GM21786 (cell line): Measurements from ENCODE around the gene UCKL1.
"Not testable (repeated sequence)": the region's sequence is repeated elsewhere in the genome, so short reads cannot be mapped to it uniquely, and the experiment has no call there.

Experiments
- ATAC-seq: cut with Tn5 transposase; IDR thresholded peaks from one replicate; pipeline ENCODE4 v1.9.1; 2021; ENCODE audit not compliant: unreplicated experiment

Gene UCKL1

DNA sequence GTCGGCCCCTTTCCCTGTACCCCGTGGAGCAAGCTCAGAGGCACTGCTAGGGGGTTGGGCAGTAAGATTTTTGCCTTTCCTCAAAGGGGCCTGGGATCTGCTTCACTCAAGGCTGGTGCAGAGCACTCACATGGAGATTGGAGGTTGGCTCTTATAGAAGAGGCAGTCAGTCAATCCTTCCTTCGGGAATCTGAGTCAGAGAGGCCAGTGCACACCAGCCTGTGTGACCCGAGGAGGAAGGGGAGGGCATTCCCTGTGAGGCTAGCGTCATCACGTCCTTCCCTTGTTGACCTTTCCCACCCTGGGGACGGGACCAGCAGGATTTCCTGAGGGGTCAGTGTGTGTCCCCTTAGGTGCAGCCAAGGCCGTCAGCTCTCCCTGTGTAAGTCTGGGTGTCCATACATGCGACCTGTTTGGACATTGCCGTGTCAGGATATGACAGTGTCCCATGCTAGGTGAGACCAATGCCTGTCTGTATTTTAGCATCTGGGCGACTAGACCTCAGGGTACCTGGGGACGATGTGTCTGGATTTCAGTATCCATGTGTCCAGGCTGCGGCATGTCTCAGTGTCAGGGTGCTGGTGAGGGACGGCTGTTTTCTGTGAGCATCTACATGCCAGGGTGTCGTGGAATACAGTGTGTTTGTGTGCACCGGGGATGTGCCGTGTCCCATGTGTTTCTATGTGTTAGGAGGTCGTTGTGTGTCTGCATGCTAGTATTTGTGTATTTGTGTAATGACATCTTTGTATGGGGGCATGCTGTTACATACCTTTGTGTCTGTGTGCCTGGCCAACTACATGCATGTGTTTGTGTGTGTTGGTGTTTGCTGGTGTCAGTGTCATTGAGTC is 16.3 kb upstream of the UCKL1 start:
- no peak for ATAC-seq

DNA sequence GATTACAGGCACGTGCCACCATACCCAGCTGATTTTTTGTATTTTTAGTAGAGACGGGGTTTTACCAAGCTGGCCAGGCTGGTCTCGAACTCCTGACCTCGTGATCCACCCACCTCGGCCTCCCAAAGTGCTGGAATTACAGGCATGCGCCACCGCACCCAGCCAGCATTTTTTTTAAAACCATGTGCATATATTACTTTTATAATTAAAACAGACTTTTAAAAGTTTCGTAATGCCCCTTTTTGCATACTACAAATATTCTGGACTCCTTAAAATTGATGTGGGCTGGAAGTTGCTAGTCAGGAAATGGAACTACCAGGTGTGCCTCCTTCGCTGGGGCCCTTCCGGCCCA is 15.7 kb upstream of the UCKL1 start:
- ATAC-seq, result not testable (repeated sequence)

DNA sequence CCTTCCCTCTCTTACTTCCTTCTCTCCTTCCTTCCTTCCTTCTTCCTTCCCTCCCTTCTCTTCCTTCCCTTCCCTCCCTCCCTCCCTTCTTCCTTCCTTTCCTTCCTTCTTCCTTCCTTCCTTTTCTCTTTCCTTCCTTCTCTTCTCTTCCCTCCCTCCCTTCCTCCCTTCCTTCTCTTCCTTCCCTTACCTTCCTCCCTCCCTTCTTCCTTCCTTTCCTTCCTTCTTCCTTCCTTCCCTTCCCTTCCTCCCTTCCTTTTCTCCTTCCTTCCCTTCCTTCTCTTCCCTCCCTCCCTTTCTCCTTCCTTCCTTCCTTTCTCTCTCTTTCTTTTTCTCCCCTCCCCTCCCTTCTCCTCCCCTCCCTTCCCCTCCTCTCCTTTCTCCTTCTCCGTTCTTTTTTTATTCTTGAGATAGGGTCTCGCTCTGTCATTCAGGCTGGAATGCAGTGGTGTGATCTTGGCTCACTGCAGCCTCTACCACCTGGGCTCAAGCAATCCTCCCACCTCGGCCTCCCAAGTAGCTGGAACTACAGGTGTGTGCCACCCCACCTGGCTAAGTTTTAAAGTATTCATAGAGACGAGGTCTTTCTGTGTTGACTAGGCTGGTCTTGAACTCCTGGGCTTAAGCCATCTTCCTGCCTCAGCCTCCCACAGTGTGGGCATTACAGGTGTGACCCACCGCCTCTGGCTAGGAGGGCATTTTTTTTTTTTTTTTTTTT is 14.7 kb upstream of the UCKL1 start:
- ATAC-seq, result no peak

DNA sequence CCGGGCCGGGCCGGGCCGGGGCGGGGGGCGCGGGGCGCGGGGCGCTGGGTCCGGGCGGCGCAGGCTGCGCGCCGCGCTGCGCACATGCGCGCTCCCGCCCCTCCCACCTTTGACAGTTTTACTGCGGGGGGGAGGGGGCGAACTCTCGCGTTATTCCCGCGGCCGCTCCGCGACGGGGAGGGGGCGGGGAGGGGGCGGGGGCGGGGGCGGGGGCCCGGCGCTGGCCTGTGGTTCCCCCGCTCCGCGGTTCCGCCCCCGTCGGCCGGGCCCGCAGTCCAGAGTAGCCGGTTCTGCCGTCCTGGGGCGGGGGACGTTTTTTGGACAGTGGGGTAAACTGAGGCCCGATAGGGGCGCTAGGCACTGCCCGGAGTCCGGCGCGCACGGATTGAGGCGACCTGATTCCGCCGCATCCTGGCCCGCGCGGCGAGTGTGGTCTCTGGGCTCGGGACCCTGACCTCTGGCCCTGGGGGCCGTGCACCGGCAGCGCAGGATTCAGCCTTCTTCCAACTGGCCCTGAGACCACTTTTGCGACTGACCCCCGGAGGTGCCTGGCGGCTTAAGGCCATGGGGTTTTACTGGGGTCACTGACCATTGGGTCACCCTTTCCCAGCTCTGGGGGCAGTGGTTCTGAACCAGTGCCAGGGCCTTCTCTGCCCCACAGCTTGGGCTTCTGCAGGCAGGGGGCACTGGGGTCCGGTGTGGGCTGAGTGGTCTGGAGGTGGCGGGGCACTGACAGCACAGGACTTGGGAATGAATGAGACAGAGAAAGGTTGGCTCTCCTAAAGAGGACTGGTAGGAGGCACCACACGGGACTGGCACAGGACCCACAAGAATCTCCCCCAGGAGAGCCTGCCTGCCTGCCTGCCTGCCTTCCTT is 13.9 kb upstream of the UCKL1 start, which contains the start of gene ZNF512B:
Gene ZNF512B (minus strand): TSS at position 93 of the 876 bp plus-strand sequence. CDS start 1,980 bp downstream, outside the sequence.
- no peak for ATAC-seq

DNA sequence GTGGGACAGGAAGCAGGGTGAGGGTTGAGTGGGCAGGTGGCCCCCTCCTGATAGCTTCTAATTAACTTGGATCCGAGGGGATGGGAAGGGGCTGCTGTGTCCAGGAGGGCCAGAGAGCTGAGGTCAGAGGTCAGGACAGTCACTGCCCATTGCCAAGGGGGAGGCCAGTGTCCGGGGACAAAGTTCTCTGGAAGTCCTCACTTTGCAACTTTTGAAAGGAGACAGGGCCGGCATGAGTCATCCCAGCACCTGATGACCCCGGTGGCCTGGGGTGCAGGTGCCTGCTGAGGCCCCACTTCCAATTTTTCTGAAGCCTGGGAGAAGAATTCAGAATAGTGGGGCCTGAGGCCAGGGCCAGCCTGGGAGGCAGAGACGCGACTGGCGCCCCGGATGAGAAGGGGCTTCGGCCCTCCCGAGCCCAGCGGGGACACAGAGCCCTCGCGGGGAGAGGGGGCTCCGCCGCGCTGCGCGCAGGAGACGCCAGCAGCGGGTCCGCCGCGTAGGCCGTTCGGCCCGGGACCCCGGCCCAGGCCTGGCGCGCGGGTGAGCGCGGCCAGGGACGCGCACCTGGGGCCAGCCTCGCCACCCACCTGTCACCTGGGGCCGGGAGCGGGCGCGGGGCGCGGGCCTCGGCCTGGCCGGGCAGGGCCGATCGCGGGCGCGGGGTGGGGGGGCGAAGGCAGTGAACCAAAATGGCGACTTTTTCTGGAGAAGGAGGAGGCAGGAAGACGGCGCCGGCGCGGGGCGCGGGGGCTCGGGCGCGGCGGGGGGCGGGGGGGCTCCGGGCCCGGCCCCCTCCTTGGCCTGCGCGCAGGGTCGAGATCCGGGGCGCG is 12.9 kb upstream of the UCKL1 start:
- ATAC-seq, result no peak

DNA sequence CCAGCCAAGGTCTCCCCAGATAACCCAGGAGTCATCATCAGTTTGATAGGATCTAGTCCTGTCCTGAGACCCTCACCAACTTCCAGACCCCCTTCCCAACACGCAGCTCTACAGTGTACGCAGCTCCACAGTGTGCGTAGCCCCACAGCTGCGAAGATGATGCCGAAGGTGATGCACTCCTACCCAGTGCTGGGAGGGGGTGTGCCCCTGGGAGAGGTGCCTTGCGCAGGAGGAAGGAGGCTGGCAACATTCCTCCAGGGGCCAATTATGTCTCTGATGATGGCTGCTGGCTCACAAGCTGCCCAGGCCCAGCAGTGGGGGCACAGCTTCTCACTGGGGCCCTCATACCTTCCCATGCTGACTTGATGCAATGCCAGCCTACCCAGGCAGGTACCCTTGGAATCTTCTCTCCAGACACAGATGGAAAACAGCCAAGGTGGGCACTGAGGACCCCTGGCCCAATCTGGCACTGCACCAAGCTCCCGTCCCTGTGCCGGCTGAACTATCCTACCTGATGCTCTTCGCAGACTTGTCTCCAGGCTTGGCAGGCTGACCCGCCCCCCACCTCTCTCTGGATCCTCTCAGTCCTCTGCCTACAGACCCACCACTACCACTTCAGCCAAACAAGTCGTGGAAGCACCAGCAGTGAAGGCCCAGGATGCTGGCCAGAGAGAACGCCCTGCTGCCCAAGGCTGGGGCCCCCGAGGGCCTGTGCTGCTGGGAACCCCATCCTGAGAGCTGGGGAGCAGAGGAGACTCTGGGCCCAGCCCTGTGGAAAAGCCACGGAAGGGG is 12.1 kb upstream of the UCKL1 start:
- ATAC-seq, result no peak

DNA sequence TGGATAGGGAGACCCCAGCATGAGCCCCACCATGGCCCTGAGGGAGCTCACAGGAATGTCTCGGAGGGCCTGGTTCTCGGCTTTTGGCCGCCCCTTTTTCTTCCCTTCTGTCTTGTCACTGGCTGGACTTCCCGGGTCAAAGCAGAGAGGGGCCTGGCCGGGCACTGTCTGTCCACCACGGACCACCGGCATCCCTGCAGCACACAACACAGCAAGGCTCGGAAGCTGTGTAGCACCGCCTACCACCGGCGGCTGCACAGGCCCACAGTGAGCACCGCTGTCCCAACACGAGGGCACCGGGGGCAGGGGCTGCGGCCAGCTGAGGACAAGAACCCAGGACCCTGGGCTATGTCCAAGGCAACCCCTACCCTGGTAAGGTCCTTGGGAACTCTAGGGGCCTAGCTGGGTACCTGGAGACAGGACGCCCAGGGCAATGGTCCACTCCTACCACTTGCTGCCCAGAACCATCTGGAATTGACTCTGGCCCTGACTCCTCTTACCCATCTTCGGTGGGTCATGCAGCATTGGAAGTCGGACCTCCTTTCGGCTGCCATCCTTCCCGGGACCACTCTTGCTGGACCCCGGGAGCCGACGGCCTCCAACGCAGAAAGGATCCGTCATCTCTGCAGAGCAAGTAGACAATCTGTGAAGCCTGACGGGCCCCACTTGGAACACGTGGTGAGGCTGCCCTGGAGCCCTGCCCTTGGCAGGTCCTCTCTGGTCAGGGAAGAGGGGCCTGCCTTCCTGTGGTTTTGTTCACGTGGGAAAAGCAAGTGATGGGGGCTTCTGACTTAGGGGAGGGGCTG is 11.3 kb upstream of the UCKL1 start:
- no peak for ATAC-seq

DNA sequence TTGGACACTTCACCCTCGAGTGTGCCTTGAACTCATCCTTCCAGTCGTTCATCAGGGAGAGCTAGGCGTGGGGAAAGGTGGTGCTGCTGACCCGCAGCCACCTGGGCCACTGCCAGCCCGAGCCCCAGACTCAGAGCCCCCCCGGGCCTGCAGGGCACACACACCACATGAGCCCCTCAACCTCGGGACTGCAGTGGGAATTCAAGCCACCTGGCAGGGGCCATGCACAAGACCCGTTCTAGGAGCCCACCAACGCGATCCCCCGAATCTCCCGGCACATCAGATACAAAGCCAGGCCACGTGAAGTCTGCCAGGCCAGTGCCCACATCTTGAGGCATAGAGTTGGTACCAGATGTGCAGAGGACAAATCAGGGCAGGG is 10.7 kb upstream of the UCKL1 start:
- ATAC-seq, result no peak

DNA sequence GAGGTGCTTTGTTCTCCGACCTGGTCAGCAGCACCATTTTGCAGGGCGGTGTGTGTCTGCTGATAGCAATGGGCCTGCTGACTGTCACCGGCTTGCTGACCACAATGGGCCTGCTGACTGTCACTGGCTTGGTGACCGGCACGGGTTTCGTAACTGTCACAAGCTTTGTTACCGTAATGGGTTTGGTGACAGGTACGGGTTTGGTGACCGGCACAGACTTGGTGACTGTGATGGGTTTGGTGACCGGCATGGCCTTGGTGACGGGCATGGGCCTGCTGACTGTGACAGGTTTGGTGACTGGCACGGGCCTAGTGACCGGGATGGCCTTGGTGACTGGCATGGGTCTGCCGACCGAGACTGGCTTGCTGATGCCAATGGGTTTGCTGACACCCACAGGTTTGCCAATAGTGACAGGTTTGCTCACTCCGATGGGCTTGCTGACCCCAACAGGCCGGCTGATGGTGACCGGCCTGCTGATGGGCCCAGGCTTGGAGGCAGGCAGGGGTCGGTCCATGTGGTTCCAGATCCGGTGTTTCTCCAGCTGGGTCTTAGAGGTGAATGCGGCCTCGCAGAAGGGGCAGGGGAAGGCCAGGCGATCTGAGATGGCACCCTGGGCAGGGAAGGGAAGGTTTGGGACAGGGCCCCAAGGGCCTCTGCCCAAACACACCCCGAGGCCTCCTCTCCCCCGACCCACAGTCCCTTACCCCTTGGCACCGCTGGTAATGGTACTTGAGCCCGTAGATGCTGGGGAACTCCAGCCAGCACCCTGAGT is 10.1 kb upstream of the UCKL1 start:
- no peak for ATAC-seq

DNA sequence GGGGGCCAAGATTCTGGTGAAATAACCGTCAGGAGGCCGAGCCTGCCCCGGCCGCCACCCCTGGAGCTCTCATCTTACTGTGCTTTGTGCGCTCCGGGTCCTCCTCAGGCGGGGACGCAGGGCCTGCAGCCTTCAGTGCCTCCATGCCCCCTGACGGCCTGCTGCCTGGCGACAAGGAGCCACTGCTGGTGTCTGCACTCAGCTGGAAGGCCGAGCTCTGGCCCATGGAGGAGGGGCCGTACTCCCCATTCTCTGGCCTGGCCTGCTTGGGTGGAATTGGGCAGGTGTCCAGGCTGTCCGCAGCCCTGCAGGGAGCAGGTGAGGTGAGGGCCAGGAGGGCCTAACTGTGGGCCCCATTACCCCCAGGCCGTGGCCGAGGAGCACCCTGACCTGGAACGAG is 8.2 kb upstream of the UCKL1 start:
- ATAC-seq, result no peak

DNA sequence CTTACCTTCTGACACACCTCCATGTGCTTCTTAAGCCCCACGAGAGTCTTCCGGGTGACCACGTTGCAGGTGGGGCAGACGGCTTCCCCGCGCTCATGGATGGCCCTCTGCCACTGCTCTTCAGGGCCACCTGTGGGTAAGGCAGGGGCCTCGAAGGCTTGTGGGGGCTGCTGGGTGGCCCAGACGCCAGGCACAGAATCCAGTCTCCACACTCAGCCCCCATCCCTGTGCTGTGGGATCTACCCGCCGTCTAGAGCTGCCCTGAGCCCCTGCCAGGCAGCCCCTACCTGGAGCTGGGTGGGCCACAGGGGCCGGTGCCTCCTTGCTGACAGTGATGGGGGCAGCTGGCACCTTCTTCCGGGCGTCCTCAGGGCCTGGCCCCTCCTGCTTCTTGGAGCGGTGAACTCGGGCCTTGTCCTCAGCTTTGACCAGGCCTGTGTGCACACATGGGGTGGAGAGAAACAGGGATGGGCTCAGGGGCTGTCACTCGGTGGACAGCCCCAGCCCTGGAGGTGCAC is 7.6 kb upstream of the UCKL1 start:
- no peak for ATAC-seq

DNA sequence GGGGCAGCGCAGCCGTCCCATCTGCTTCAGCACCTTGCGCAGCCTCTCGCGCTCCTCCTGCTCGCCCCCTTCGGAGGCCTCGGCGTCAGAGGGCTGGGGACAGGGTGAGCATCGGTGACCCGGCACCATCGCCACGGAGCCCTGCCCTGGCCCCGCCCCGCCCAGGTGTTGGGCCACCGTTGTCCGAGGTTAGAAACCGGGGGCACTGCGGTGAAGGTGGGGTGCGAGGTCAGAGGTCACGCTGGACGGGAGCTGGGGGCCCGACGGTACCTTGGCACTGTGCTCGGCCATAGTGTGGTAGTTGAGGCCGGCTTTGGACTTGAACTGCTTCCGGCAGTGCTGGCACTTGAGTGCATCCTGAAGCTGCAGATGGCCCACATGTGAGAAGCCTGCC is 7.1 kb upstream of the UCKL1 start:
- no peak for ATAC-seq

DNA sequence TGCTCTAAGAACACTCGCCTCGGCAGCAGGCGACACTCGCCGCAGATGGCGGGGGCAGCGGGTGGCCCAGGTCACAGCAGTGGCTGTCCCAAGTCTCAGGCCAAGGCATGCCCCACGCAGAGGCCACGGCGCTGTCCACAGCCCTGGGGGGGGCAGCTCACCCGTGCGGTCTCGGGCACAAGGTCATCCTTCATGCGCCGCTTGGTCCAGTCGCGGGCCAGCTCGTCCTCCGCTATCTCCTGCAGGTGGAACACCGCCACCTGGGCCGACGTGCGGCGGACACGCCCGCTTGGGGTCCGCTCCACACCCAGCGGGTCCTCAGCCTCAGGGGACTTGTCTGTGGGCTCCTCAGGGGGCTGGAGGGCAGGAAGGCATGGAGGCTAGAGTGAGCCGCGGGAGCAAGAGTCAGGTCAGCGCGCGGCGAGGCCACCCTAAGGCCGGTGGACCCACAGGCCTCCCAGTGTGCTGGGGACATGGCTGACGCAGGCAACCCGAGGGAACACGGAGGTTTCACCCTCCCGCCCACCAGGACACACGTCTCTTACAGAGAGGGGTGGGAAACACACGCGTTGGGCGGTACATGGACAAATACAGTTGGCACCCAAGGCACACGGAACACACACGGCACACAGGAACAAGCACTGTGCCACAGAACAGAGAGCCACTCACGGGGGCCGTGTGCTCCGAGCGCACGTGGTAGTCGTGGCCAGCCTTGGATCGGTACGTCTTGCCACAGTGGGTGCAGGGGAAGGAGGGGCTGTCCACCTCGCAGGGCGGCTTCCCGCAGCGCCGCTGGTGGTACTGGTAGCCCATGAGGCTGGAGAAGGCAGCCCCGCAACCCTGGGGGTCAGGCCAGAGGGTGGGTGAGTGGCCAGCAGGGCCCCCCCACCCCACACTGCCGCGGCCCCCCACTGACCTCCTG is 6.5 kb upstream of the UCKL1 start:
- no peak for ATAC-seq

DNA sequence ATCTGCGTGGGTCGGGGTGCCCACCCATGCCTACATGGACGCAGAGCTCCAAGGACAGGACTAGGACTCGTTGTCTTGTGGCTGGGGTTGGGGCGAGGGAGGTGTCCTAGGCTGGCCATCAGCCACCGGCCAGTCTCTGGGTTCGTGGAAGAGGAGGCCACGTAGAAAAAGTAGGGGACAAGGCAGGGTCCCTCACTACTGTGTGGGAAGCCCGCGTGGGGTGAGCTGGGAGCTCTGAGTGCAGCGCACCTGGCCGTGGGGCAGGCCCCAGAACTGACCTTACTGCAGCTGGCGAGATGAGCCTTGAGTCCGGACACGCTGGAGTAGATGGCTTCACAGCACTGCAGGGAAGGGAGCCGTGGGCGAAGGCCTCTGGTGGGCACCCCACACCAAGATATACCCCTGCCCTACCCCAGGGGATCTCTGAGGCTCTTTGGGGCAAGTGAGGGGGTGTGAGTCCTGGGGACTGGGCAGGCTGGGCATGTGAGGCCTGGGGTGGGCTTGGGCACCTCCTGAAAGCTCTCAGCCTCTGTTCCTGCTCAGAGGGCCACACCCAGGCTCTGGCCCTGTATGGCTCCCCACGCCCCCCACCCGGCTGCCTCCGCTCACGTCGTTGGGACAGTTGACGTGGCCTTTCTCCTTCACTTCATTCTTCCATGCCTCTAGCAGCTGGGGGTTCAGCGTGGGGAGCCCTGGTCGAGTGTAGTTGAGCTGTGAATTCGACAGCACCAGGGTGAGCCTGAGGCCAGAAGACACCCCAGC is 5.6 kb upstream of the UCKL1 start:
- ATAC-seq, result no peak

DNA sequence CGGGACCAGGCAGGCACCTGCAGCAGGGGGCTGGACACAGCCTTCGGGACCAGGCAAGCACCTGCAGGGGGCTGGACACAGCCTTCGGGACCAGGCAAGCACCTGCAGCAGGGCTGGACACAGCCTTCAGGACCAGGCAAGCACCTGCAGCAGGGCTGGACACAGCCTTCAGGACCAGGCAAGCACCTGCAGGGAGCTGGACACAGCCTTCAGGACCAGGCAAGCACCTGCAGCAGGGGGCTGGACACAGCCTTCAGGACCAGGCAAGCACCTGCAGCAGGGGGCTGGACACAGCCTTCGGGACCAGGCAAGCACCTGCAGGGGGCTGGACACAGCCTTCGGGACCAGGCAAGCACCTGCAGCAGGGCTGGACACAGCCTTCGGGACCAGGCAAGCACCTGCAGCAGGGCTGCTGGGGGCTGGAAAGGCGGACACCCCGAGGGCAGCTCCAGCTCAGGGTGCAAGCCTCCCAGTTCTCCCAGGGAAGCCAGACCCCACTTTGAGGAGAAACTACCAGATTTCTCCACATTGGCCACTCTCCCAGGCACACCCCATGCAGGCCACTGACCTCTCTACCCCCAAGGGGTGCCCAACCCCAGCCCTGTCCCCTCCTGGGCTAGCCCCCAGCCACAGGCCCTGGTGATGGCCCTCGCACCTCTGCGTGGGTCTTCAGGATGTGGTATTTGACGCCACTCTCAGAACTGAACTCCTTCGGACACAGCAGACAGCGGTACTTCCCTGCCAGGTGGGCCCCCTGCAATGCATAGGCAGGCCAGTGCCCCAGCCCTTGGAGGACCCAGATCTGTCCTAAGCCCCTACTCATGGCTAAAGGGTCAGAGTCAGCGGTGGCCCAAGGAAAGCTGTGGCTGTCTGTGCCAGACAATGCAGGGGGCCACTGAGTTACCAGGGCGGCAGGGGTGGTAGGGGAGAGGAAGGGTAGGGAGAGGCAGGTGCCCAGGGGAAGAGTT is 4.7 kb upstream of the UCKL1 start:
- not testable (repeated sequence) for ATAC-seq
